T-helper 9 cell (primary cell): ENCODE measurements around the gene CDH23.
"Not testable (repeated sequence)": the region's sequence is repeated elsewhere in the genome, so short reads cannot be mapped to it uniquely, and the experiment has no call there.

Experiments
- DNase-seq: peaks from one replicate; pipeline ENCODE4 v3.0.0-alpha.2; 2020

CDH23 gene

DNA sequence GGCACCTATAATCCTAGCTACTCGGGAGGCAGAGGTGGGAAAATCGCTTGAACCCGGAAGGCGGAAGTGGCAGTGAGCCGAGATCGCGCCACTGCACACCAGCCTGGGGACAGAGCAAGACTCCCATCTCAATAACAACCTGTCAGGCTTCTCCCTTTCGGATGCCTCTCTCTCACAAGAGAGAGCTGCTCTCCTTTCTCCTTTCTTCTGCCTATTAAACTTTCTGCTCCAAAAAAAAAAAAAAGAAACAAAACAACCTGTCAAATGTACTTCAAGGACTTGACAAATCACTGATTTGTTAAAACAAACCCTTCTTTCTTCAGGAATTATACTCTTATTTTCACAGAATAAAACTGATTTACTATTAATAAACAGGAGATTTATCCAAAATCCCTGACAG lies 450.7 kb downstream of the CDH23 start:
- DNase-seq: no peak

DNA sequence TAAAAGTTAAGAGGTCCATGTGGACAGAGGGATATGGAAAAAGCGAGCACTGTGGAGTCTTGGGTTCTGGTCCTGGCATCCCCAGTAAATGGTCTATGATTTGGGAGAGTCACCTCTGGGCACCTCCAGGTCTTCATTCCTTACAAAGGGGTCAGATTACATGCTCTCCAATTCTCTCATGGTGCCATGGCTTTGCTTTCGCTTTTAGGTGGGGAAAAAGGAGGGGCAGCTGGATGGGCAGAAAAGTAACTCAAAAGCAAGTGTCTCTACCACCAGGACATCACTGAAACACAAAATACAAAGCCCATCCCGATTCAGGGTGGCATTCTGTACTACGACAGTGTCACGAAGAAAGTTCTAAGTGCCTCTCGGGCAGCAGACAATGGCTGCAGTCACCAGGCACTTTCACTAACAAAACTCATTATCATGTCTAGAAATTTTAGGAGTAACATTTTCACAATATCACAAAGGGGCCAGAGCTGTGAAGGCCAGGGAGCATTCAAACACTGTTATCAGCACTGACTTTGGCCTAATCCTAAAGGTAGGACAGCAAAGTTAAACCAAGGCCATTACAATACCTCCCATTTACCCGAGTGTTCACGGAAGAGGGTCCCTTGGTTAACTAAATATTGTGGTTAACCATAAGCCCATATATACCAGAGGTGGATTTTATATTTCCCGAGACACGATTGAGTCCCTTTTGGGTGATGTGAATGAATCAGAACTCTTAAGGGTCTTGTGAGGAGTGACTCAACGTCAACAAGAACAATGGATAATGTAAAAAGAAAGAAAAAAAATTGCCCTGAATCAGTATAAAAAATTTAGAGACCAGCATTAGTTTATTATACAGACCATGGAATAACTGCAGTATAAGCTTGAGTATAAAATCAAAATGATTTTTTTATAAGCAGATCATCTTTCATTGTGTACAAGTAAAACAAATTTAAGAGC lies 451.9 kb downstream of the CDH23 start:
- DNase-seq: no peak

DNA sequence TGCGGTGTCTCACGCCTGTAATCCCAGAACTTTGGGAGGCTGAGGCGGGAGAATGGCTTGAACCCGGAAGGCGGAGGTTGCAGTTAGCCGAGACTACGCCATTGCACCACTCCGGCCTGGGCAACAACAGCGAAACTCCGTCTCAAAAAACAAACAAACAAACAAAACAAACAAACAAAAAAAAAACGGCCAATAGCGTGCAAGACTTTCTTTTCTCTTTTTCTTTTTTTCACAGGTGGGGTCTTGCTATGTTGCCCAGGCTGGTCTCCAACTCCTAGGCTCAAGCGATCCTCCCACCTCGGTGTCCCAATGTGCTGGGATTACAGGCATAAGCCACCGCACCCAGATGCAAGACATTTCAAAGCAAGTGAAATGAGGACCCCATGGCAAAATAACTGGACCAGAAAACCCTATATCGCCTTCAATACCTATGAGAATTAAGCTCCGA lies 452.8 kb downstream of the CDH23 start:
- DNase-seq: no peak

- no peak for DNase-seq
Measured at GRCh38 chr10:71850021-71850742, 453.5 kb downstream of the CDH23 start.

DNA sequence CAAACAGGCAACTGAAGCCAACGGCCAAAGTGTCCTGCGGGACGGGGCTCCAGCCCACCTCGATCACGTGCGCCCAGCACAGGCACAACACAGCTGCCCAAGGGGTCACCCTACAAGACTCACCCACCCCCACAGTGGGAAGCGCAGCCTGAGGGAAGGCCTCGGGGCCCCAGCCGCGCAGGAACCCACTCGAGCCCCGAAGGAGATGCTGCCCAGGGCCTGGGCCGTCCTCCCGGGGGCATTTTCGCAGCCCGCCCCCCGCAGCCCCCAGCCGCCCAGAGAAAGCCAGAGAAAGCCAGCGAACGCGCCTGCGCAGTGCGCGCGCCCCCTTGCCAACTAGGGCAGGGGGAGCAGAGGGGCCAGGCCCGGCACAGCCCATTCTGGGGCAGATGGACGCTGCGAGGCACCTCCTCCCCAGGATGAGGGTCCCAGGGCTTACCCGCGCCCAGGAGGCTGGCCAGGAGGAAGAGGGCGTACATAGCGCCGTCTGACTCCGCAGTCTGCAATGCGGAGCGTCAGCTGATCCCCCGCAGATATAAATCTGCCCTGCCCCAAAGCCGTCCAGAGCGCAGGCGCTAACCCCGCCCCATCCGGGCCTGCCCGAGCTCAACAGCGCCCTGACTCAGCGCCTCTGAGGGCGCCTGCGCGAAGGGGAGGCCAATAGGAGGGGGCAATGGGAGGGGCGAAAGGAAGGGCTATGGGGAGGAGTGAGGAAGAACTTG lies 454.2 kb downstream of the CDH23 start, which contains the start of gene PSAP:
PSAP (minus strand) TSS at position 509 of the 722 bp plus-strand sequence; CDS start at position 479, 30 bp downstream.
- DNase-seq: peak; percentile 97

GRCh38 chr10:71851465-71852095 lies 454.9 kb downstream of the CDH23 start:
- DNase-seq: not testable (repeated sequence)

- DNase-seq: no peak
Measured at GRCh38 chr10:71852355-71852937, 455.7 kb downstream of the CDH23 start.

DNA sequence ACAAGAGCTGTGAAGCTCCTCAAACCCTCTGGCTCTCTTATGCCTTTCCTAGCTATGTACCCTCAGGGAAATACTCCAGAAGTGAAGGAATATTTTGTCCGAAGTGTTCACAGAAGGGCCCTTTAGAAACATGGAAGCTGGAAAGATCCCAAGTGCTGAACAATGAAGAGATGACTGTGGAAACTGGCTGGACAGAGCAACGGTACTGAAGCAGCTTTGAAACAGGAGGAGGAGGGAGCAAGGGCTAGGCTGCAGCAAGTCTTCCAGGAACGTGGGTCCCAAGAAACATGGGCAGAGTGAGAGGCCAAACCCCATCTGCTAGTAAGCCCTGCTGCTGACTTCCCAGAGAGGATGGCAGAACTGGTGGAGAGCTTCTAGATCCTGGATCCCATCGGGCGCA lies 457.3 kb downstream of the CDH23 start:
- no peak for DNase-seq

- DNase-seq: no peak
Measured at GRCh38 chr10:71856619-71857018, 459.9 kb downstream of the CDH23 start.

DNA sequence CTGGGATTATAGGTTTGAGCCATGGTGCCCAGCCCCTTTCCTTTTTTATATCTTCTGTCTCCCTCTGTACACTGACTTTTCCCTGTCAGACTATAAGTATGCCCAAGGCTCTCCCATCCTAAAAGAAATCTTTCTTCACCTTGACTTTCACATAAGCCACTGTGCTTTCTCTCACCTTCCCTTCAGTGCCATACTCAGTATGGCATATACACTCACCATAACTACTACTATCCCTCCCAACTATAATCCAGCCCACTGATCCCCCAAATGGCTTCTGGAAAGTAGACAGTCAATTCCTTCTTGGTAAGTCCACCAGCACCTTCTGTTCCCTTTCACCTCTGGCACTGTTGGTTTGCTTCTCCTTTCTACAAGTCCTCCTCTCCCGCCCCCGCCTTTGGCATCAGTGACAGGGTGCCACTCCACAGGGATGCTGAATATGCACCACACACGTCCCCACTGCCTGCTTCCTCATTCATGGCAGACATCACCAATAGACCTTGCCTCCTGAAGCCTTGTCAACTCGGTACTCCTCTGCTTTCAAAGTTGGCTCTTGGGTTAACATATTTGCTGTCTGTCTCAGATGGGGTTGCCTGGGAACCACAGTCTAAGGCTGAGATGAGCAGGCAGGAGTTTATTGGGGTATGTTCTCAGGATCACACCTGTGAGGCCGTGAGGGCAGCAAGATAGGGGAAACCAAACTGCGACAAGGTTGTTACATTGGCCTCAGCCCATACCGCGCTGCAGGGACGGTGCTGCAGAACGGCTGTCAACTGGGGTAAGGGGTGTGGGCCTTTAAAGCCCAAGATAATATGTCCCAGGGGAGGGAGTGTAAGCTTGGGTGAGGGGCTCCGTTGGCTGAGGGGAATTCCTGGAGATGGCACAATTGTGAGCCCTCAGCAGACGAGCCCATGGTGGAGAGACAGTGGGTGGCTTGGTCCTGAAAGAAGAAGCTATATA lies 461.5 kb downstream of the CDH23 start:
- DNase-seq: no peak

- no peak for DNase-seq
Measured at GRCh38 chr10:71860243-71861029, 463.7 kb downstream of the CDH23 start.

DNA sequence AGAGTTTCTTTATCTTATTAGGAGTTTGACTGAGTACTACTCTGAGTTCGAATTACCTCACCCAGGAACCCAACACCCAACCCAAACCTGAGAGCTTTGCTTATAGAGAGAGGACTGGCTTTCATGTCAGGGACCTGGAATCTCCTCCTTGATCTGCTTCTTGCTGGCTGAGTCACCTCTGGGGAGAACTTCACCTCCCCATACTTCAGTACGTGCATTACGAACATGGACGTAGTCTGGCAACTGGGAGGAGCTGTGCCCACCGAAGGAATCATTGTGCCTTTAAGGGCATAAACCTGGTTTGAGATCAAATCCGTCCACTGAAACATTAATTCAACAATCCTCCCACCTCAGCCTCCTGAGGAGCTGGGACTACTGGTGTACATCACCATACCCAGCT lies 466.5 kb downstream of the CDH23 start:
- DNase-seq: no peak

DNA sequence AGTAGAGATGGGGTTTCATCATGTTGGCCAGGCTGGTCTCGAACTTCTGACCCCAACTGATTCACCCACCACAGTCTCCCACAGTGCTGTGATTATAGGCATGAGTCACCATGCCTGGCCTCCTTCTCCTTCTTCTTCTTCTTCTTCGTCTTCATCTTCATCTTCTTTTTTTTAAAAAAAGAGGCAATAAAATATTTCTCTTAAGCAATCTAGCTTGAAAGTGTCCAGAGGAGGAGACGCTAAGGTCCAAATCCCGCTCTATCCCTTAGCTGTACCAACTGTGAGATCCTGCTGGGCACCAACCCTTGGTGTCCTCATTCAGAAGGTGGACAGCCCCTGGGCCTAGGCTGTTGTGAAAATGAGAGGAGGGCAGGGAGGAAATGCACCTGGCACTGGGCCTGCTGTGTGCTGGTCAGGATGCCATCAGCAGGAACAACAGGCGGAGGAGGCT lies 468.2 kb downstream of the CDH23 start:
- no peak for DNase-seq
